Measurements from ENCODE around the gene S100A8.

GRCh38 chr1:153355445-153356071 lies 35.3 kb downstream of the S100A8 start:
- TF ChIP-seq, protein P1, sequence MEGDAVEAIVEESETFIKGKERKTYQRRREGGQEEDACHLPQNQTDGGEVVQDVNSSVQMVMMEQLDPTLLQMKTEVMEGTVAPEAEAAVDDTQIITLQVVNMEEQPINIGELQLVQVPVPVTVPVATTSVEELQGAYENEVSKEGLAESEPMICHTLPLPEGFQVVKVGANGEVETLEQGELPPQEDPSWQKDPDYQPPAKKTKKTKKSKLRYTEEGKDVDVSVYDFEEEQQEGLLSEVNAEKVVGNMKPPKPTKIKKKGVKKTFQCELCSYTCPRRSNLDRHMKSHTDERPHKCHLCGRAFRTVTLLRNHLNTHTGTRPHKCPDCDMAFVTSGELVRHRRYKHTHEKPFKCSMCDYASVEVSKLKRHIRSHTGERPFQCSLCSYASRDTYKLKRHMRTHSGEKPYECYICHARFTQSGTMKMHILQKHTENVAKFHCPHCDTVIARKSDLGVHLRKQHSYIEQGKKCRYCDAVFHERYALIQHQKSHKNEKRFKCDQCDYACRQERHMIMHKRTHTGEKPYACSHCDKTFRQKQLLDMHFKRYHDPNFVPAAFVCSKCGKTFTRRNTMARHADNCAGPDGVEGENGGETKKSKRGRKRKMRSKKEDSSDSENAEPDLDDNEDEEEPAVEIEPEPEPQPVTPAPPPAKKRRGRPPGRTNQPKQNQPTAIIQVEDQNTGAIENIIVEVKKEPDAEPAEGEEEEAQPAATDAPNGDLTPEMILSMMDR (IDR thresholded peaks at IDR 0.05) = no peak
- TF ChIP-seq EP300 (IDR thresholded peaks at IDR 0.05) = no peak
